ENCODE measurements around the gene DUSP28. TPM values are rescaled to one million over a fixed set of nuclear protein-coding genes. Genes with fewer than 3 reads are reported as not detected.

The DUSP28 gene
- total and polyA plus RNA-seq, 10 of the 15 experiments (the other 5 are each of a cell fraction or from before 2014, with no cell fraction given): 2.5 to 12.5 (median 6.4) TPM

- TF ChIP-seq, protein P1, sequence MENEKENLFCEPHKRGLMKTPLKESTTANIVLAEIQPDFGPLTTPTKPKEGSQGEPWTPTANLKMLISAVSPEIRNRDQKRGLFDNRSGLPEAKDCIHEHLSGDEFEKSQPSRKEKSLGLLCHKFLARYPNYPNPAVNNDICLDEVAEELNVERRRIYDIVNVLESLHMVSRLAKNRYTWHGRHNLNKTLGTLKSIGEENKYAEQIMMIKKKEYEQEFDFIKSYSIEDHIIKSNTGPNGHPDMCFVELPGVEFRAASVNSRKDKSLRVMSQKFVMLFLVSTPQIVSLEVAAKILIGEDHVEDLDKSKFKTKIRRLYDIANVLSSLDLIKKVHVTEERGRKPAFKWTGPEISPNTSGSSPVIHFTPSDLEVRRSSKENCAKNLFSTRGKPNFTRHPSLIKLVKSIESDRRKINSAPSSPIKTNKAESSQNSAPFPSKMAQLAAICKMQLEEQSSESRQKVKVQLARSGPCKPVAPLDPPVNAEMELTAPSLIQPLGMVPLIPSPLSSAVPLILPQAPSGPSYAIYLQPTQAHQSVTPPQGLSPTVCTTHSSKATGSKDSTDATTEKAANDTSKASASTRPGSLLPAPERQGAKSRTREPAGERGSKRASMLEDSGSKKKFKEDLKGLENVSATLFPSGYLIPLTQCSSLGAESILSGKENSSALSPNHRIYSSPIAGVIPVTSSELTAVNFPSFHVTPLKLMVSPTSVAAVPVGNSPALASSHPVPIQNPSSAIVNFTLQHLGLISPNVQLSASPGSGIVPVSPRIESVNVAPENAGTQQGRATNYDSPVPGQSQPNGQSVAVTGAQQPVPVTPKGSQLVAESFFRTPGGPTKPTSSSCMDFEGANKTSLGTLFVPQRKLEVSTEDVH (IDR thresholded peaks at IDR 0.05; ENCODE audit: low read depth, partially characterized antibody): no peak
- TF ChIP-seq ZNF207 (IDR thresholded peaks at IDR 0.05; ENCODE audit: borderline replicate concordance) (no peak), ZNF384 (IDR thresholded peaks at IDR 0.05; ENCODE audit: borderline replicate concordance, low read depth, low read length) (no peak), ZBED1 (IDR thresholded peaks at IDR 0.05; ENCODE audit: borderline replicate concordance) (no peak), SPI1 (IDR thresholded peaks at IDR 0.05; ENCODE audit: borderline replicate concordance, insufficient read depth, low read depth, low read length) (0 out of 2 replicates have a peak, but pooled peaks have one; percentile 9), SIX5 (IDR thresholded peaks at IDR 0.05; ENCODE audit: low read depth, low read length, severe bottlenecking) (no peak), RFX5 (IDR thresholded peaks at IDR 0.05; ENCODE audit: low read depth, low read length) (no peak), EGR1 (IDR thresholded peaks at IDR 0.05; ENCODE audit: borderline replicate concordance in 1 of 2, low read depth in 2 of 2, low read length in 2 of 2) (no peak), ASH2L (IDR thresholded peaks at IDR 0.05; ENCODE audit: borderline replicate concordance, low read depth) (no peak), ZNF217 (IDR thresholded peaks at IDR 0.05) (no peak), RUNX3 (IDR thresholded peaks at IDR 0.05; ENCODE audit: low read length) (peak; percentile 20; the same call in 1 of the 2 replicates), ZBTB40 (IDR thresholded peaks at IDR 0.05; ENCODE audit: borderline replicate concordance) (no peak), NR2C2 (IDR thresholded peaks at IDR 0.05; ENCODE audit: borderline replicate concordance, control insufficient read depth, insufficient read length, low read depth) (no peak)
Measured at GRCh38 chr2:240611601-240612210, 51.5 kb downstream of the DUSP28 start (continued).

Other genes starting within 250 kb of the DUSP28 start
- gene GPC1, start 124.7 kb upstream of the DUSP28 start, total RNA-seq (2014; rRNA removed): 0.23 TPM in 1 of 2 replicates, not detected in the other
- 0.14 TPM in 1 of 2 replicates, not detected in the other for gene GPC1, start 124.7 kb upstream of the DUSP28 start, total RNA-seq (2014; rRNA removed; fragmentation: Illumina TruSeq; extraction: Trizol)
- 0.45 and 0.77 TPM in 2 replicates for gene GPC1, start 124.7 kb upstream of the DUSP28 start, total RNA-seq (2021)
- 0.07 and 0.26 TPM in 2 replicates for gene GPC1, start 124.7 kb upstream of the DUSP28 start, polyA plus RNA-seq (2011; rRNA removed)
- 0.09 TPM in 1 of 2 replicates, not detected in the other for gene GPC1, start 124.7 kb upstream of the DUSP28 start, polyA plus RNA-seq (2014; fragmentation: Illumina TruSeq; extraction: Trizol)
- gene GPC1, start 124.7 kb upstream of the DUSP28 start, polyA plus RNA-seq (2014; fragmentation: Nextera tagmentation; extraction: Ambion mirVana): not detected
- 0.06 and 0.22 TPM in 2 replicates for gene GPC1, start 124.7 kb upstream of the DUSP28 start, polyA plus RNA-seq (2014; rRNA removed)
- under 1 TPM; 0.14 to 0.48 TPM for gene GPC1, start 124.7 kb upstream of the DUSP28 start, polyA plus RNA-seq (2016; fragmentation: Nextera tagmentation; extraction: Ambion mirVana)
- 8.4 and 11.5 TPM in 2 replicates for gene ANKMY1, start 2.4 kb upstream of the DUSP28 start, total RNA-seq (2014; rRNA removed)
- 9.6 and 10.7 TPM in 2 replicates for gene ANKMY1, start 2.4 kb upstream of the DUSP28 start, total RNA-seq (2014; rRNA removed; fragmentation: Illumina TruSeq; extraction: Trizol)
- gene ANKMY1, start 2.4 kb upstream of the DUSP28 start, total RNA-seq (2021): 15.3 and 19.6 TPM in 2 replicates
- 5.8 and 7.3 TPM in 2 replicates for gene ANKMY1, start 2.4 kb upstream of the DUSP28 start, polyA plus RNA-seq (2011; rRNA removed)
- 9.0 and 15.1 TPM in 2 replicates for gene ANKMY1, start 2.4 kb upstream of the DUSP28 start, polyA plus RNA-seq (2014; fragmentation: Illumina TruSeq; extraction: Trizol)
- 1 to 10 TPM; 1.1 to 2.4 TPM for gene ANKMY1, start 2.4 kb upstream of the DUSP28 start, polyA plus RNA-seq (2014; fragmentation: Nextera tagmentation; extraction: Ambion mirVana)
- 11.6 and 13.8 TPM in 2 replicates for gene ANKMY1, start 2.4 kb upstream of the DUSP28 start, polyA plus RNA-seq (2014; rRNA removed)
- 10 to 100 TPM; 10.3 to 11.5 TPM for gene ANKMY1, start 2.4 kb upstream of the DUSP28 start, polyA plus RNA-seq (2016; fragmentation: Nextera tagmentation; extraction: Ambion mirVana)
- 18.1 and 21.6 TPM in 2 replicates for gene RNPEPL1, start 8.1 kb downstream of the DUSP28 start, total RNA-seq (2014; rRNA removed)
- gene RNPEPL1, start 8.1 kb downstream of the DUSP28 start, total RNA-seq (2014; rRNA removed; fragmentation: Illumina TruSeq; extraction: Trizol): 5.4 and 6.2 TPM in 2 replicates
- 49.5 and 53.5 TPM in 2 replicates for gene RNPEPL1, start 8.1 kb downstream of the DUSP28 start, total RNA-seq (2021)
- gene RNPEPL1, start 8.1 kb downstream of the DUSP28 start, polyA plus RNA-seq (2011; rRNA removed): 2.2 and 5.4 TPM in 2 replicates
- gene RNPEPL1, start 8.1 kb downstream of the DUSP28 start, polyA plus RNA-seq (2014; fragmentation: Illumina TruSeq; extraction: Trizol): 1.1 and 6.7 TPM in 2 replicates
- 1 to 10 TPM in 1 of 2 experiments, under 1 TPM in 1; 0.24 to 1.2 TPM for gene RNPEPL1, start 8.1 kb downstream of the DUSP28 start, polyA plus RNA-seq (2014; fragmentation: Nextera tagmentation; extraction: Ambion mirVana)
- gene RNPEPL1, start 8.1 kb downstream of the DUSP28 start, polyA plus RNA-seq (2014; rRNA removed): 32.0 and 42.9 TPM in 2 replicates
- gene RNPEPL1, start 8.1 kb downstream of the DUSP28 start, polyA plus RNA-seq (2016; fragmentation: Nextera tagmentation; extraction: Ambion mirVana): 1 to 10 TPM; 6.9 to 9.6 TPM
- gene CAPN10, start 26.4 kb downstream of the DUSP28 start, total RNA-seq (2014; rRNA removed): 26.6 and 32.9 TPM in 2 replicates
- 8.4 and 12.4 TPM in 2 replicates for gene CAPN10, start 26.4 kb downstream of the DUSP28 start, total RNA-seq (2014; rRNA removed; fragmentation: Illumina TruSeq; extraction: Trizol)
- 31.5 and 40.6 TPM in 2 replicates for gene CAPN10, start 26.4 kb downstream of the DUSP28 start, total RNA-seq (2021)
- 6.0 and 10.3 TPM in 2 replicates for gene CAPN10, start 26.4 kb downstream of the DUSP28 start, polyA plus RNA-seq (2011; rRNA removed)
- gene CAPN10, start 26.4 kb downstream of the DUSP28 start, polyA plus RNA-seq (2014; fragmentation: Illumina TruSeq; extraction: Trizol): 2.4 and 7.3 TPM in 2 replicates
- gene CAPN10, start 26.4 kb downstream of the DUSP28 start, polyA plus RNA-seq (2014; fragmentation: Nextera tagmentation; extraction: Ambion mirVana): 1 to 10 TPM in 1 of 2 experiments, under 1 TPM in 1; 0.37 to 1.6 TPM
- gene CAPN10, start 26.4 kb downstream of the DUSP28 start, polyA plus RNA-seq (2014; rRNA removed): 38.2 and 46.0 TPM in 2 replicates
- gene CAPN10, start 26.4 kb downstream of the DUSP28 start, polyA plus RNA-seq (2016; fragmentation: Nextera tagmentation; extraction: Ambion mirVana): 10 to 100 TPM; 22.6 to 27.1 TPM
- 0.76 and 1.6 TPM in 2 replicates for gene GPR35, start 65.1 kb downstream of the DUSP28 start, total RNA-seq (2014; rRNA removed)
- gene GPR35, start 65.1 kb downstream of the DUSP28 start, total RNA-seq (2014; rRNA removed; fragmentation: Illumina TruSeq; extraction: Trizol): 0.14 TPM in 1 of 2 replicates, not detected in the other
- 0.56 and 1.1 TPM in 2 replicates for gene GPR35, start 65.1 kb downstream of the DUSP28 start, total RNA-seq (2021)
- gene GPR35, start 65.1 kb downstream of the DUSP28 start, polyA plus RNA-seq (2011; rRNA removed): 0.43 and 0.75 TPM in 2 replicates
- gene GPR35, start 65.1 kb downstream of the DUSP28 start, polyA plus RNA-seq (2014; fragmentation: Illumina TruSeq; extraction: Trizol): 0.18 TPM in 1 of 2 replicates, not detected in the other
- not detected for gene GPR35, start 65.1 kb downstream of the DUSP28 start, polyA plus RNA-seq (2014; fragmentation: Nextera tagmentation; extraction: Ambion mirVana)
- 0.74 and 1.3 TPM in 2 replicates for gene GPR35, start 65.1 kb downstream of the DUSP28 start, polyA plus RNA-seq (2014; rRNA removed)
- under 1 TPM; 0.14 to 0.32 TPM for gene GPR35, start 65.1 kb downstream of the DUSP28 start, polyA plus RNA-seq (2016; fragmentation: Nextera tagmentation; extraction: Ambion mirVana)
- not detected in 2 replicates for gene AQP12B, start 122.5 kb downstream of the DUSP28 start, total RNA-seq (2014; rRNA removed)
- gene AQP12B, start 122.5 kb downstream of the DUSP28 start, total RNA-seq (2014; rRNA removed; fragmentation: Illumina TruSeq; extraction: Trizol): not detected in 2 replicates
- not detected in 2 replicates for gene AQP12B, start 122.5 kb downstream of the DUSP28 start, total RNA-seq (2021)
- gene AQP12B, start 122.5 kb downstream of the DUSP28 start, polyA plus RNA-seq (2011; rRNA removed): not detected in 2 replicates
- gene AQP12B, start 122.5 kb downstream of the DUSP28 start, polyA plus RNA-seq (2014; fragmentation: Illumina TruSeq; extraction: Trizol): not detected in 2 replicates
- not detected for gene AQP12B, start 122.5 kb downstream of the DUSP28 start, polyA plus RNA-seq (2014; fragmentation: Nextera tagmentation; extraction: Ambion mirVana)
- gene AQP12B, start 122.5 kb downstream of the DUSP28 start, polyA plus RNA-seq (2014; rRNA removed): not detected in 2 replicates
- not detected for gene AQP12B, start 122.5 kb downstream of the DUSP28 start, polyA plus RNA-seq (2016; fragmentation: Nextera tagmentation; extraction: Ambion mirVana)
- gene AQP12A, start 131.5 kb downstream of the DUSP28 start, total RNA-seq (2014; rRNA removed): not detected in 2 replicates
- gene AQP12A, start 131.5 kb downstream of the DUSP28 start, total RNA-seq (2014; rRNA removed; fragmentation: Illumina TruSeq; extraction: Trizol): not detected in 2 replicates
- gene AQP12A, start 131.5 kb downstream of the DUSP28 start, total RNA-seq (2021): not detected in 2 replicates
- gene AQP12A, start 131.5 kb downstream of the DUSP28 start, polyA plus RNA-seq (2011; rRNA removed): not detected in 2 replicates
- gene AQP12A, start 131.5 kb downstream of the DUSP28 start, polyA plus RNA-seq (2014; fragmentation: Illumina TruSeq; extraction: Trizol): not detected in 2 replicates
- gene AQP12A, start 131.5 kb downstream of the DUSP28 start, polyA plus RNA-seq (2014; fragmentation: Nextera tagmentation; extraction: Ambion mirVana): not detected
- gene AQP12A, start 131.5 kb downstream of the DUSP28 start, polyA plus RNA-seq (2014; rRNA removed): not detected in 2 replicates
- gene AQP12A, start 131.5 kb downstream of the DUSP28 start, polyA plus RNA-seq (2016; fragmentation: Nextera tagmentation; extraction: Ambion mirVana): not detected